Ishikawa (cell line): Measurements from ENCODE around the gene NR3C1.

Source experiments
- CEBPB ChIP-seq: IDR thresholded peaks from 2 replicates; pipeline ENCODE4 v1.6.1; 2012
- CREB1 ChIP-seq: IDR thresholded peaks from 2 replicates; pipeline ENCODE4 v1.6.1; 2012; ENCODE audit warnings: low read depth
- EP300 ChIP-seq: IDR thresholded peaks from 2 replicates; pipeline ENCODE4 v1.6.1; 2012; ENCODE audit warnings: borderline replicate concordance
- FOXM1 ChIP-seq: IDR thresholded peaks from 2 replicates; pipeline ENCODE4 v1.6.1; 2012; ENCODE audit warnings: low read depth, borderline replicate concordance
- NFIC ChIP-seq: IDR thresholded peaks from 2 replicates; pipeline ENCODE4 v1.6.1; 2012
- RAD21 ChIP-seq: IDR thresholded peaks from 2 replicates; pipeline ENCODE4 v1.6.1; 2012; ENCODE audit warnings: low read depth
- TAF1 ChIP-seq: IDR thresholded peaks from 2 replicates; pipeline ENCODE4 v1.6.1; 2012; ENCODE audit warnings: low read depth, mild to moderate bottlenecking
- TEAD4 ChIP-seq: IDR thresholded peaks from 2 replicates; pipeline ENCODE4 v1.6.1; 2012
- YY1 ChIP-seq: IDR thresholded peaks from 2 replicates; pipeline ENCODE4 v1.6.1; 2012; ENCODE audit warnings: low read depth
- TF ChIP-seq, protein P1 (sequence below): IDR thresholded peaks from 2 replicates; pipeline ENCODE4 v1.6.1; 2012; ENCODE audit warnings: low read depth, mild to moderate bottlenecking
- TF ChIP-seq, protein P2 (sequence below): IDR thresholded peaks from 2 replicates; pipeline ENCODE4 v1.6.1; 2012

DNA sequence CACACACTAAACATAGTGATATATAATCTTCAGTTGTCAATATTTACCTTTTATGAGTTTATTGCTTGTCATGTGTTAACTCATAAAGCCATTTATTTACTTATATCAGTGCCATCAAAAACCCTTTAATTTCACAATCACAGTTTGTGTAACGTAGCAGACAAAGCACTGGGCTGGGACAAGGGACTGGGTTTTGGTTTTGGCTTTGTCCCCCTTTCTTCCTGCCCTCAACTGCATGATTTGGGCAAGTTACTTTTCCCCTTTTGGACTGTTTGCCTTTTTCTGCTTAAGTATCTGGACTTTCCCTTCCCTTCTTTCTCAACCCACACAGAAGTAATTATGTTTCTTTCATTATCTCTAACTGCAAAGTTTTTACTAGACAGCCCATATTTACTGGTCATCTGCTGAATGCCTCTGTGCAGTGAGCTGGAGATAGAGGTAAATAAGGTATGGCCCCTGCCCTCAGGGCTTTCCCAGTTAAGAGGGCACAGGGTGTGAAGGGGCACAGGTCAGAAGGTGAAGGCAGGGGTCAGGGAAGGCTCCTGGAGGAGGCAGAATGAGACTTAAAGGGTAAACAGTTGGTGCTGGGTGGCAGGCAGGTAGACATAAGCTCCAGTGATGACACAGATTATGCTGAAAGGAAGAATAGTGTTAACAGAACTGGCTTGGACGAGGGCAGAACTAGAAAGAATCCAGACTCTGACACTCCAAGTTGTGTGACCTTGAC lies 14.8 kb upstream of the NR3C1 start:
- no peak for TF ChIP-seq YY1
- no peak for TF ChIP-seq CEBPB
- no peak for TF ChIP-seq EP300
- TF ChIP-seq FOXM1: no peak
- TF ChIP-seq, protein P1, sequence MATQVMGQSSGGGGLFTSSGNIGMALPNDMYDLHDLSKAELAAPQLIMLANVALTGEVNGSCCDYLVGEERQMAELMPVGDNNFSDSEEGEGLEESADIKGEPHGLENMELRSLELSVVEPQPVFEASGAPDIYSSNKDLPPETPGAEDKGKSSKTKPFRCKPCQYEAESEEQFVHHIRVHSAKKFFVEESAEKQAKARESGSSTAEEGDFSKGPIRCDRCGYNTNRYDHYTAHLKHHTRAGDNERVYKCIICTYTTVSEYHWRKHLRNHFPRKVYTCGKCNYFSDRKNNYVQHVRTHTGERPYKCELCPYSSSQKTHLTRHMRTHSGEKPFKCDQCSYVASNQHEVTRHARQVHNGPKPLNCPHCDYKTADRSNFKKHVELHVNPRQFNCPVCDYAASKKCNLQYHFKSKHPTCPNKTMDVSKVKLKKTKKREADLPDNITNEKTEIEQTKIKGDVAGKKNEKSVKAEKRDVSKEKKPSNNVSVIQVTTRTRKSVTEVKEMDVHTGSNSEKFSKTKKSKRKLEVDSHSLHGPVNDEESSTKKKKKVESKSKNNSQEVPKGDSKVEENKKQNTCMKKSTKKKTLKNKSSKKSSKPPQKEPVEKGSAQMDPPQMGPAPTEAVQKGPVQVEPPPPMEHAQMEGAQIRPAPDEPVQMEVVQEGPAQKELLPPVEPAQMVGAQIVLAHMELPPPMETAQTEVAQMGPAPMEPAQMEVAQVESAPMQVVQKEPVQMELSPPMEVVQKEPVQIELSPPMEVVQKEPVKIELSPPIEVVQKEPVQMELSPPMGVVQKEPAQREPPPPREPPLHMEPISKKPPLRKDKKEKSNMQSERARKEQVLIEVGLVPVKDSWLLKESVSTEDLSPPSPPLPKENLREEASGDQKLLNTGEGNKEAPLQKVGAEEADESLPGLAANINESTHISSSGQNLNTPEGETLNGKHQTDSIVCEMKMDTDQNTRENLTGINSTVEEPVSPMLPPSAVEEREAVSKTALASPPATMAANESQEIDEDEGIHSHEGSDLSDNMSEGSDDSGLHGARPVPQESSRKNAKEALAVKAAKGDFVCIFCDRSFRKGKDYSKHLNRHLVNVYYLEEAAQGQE: no peak
- no peak for TF ChIP-seq NFIC
- no peak for TF ChIP-seq TAF1
- TF ChIP-seq, protein P2, sequence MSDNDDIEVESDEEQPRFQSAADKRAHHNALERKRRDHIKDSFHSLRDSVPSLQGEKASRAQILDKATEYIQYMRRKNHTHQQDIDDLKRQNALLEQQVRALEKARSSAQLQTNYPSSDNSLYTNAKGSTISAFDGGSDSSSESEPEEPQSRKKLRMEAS: no peak
- no peak for TF ChIP-seq RAD21
- TF ChIP-seq TEAD4: no peak
- TF ChIP-seq CREB1: no peak
